ENCODE results near the gene FRMD4A.

Gene FRMD4A

DNA sequence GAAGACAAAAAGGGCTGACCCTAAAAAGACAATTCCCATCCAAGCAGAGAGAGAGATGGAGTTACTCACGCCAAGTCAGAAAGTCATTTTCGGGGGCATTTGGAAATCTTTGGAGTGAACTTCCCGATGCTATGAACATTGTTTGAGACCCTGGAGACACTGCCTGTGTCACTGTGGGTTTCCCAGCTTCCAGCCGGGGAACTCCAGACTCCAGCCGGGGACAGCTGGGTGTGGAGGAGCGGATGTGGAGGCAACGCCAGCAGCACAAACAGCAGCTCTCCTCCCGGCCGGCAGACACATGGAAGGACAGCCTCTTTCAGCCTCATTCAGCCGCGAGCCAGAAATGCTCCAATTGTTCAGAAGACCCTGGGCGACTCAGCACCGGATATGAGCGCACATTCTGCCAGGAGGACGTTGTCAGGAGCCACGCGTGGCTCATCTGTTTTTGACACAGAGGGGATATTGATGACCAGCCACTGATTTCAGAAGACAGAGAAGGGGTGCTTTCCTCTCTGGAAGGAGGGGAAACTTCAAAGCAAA lies 646.4 kb downstream of the FRMD4A start:
- DNase-seq, result no peak

- DNase-seq, result no peak
These were observed 647.7 kb downstream of the FRMD4A start for GRCh38 chr10:13683017-13683416.

DNA sequence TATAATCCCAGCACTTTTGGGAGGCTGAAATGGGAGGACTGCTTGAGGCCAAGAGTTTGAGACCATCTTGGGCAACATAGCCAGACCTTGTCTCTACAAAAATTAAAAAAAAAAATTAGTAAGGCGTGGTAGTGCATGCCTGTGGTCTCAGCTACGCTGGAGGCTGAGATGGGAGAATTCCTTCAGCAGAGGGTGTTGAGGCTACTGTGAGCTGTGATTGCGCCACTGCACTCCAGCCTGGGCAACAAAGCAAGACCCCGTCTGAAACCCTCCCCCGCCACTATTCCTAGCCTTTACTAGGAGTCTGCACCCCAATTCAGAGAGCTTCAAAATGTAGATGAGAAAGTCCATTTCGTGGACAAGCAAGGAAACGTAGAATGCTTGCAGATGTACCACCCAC lies 648.8 kb downstream of the FRMD4A start:
- DNase-seq, result no peak

DNA sequence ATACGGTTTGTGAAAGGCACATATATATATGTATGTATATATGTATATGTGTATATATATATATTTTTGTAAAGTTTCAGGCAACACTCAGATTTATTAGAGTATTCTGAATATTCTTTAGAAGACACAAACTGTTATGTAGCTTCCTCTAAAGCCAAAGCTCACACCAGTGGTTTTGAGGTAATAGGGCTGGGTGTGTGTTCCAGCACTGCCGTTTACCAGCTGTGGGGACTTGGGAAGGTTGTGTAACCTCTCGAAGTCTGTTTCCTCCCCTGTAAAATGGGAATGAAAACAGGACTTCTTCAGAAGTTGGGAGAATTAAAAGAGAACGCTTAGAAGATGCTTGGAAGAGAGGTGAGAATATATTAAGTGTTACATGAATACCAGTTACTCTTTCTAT lies 649.2 kb downstream of the FRMD4A start:
- no peak for DNase-seq

- DNase-seq, result no peak
These were observed 649.6 kb downstream of the FRMD4A start for GRCh38 chr10:13681095-13681494.

DNA sequence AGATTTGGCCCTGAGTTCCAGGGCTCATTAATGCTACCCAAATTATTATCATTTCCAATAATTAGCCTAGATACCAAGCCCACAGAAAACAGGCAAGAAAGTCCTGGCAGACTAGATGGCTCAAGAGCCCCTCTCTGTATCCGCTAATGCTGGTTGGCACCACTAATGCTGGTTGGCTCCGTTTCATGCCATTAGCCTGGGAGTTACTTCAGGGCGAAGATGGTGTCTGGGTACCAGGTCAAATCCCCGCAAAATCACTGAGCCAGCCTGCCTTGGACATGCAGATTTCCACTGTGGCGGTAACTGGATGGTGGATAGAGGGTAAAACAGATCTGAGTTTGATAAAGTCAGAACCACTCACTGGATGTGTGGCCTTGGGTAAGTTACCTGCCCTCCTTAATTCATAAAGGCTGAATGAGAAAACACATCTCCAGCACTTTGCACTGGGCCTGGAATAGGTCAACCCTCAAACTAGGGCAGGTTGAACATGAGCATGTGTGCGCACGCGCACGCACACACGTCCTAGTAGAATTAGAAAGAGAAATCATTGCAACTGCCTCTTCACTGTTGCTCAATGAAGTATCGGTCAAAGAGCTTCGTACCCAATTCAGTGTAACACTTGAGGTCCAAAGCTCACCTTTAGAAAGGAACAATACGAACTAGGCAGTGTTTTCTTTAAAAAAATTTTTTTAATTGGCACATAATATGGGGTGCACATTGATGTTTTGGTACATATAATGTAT lies 652.5 kb downstream of the FRMD4A start:
- no peak for DNase-seq

DNA sequence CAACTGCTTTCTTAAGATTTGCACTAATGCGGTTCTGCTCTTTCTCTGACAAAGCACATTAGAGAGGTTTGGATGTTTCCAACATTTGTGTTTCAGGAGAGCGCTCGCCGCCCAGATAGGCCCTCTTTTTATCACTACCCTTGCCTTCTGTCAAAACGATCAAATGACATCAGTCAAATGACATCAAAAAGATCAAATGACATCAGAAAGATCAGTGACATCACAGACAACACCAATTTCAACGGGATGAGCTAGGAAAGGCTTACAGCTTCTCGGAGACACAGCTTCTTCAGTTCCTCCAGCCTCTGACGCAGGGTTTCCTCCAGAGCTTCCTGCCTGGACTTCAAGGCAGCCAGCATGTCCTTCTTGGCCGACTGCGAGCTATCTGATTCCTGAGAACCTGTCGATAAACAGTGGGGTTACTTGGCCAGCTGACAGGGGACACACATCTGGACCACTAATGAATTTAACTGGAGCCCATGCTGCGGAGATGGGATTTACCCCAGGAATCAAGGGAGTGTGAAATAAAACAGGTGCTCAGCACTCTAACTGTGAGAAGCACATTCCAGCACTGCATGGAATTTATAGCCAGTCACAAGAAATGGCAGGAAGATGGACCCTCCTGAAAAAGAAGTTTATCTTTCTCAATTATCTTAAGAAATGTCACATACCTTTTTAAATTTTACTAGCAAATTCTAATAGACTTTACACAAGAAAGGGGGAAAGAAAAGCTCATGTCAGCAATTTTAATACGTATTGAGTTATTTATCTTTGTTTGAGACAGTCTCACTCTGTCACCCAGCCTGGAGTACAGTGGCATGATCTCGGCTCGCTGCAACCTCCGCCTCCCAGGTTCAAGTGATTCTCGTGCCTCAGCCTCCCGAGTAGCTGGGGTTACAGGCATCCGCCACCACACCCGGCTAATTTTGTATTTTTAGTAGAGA lies 655.8 kb downstream of the FRMD4A start:
- DNase-seq, result no peak

DNA sequence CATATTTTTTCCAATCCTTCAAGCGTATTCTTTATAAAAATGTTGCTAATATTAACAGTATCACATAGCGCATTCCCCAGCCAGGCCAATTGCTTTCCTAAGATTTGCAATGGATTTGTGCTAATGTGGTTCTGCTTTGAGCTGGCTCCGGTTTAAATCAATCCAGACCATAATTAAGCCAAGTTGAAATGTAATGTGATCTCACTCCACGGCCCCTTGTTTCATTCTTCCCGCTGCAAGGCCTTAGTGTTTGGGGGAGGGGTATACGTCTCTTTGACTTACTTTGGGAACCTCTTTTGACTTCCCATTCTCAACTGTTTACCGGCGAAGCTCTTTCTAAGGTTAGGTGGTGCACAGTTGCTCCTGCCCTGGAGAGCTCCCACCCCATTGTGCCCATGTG lies 657.6 kb downstream of the FRMD4A start:
- no peak for DNase-seq

DNA sequence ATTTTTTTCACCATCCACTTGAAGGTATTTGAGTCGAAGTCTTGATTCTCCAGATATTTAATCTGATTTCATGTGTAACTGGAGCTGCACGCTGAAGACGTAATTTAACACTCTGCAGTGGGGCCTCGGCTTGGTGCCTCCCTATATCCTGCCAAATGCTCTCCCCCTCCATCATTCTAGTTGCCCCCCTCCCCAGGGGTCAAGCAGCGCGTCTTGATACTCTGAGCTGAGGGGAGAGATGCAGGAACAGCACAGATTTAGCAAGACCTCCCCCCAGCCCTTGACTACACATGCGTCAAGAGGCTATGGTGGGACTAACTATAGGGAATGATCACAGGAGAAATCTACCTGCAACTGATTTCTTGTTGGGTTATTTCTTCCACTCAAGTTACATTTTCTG lies 658.2 kb downstream of the FRMD4A start:
- peak; percentile 5 for DNase-seq

- no peak for DNase-seq
These were observed 658.8 kb downstream of the FRMD4A start for GRCh38 chr10:13671904-13672303.

DNA sequence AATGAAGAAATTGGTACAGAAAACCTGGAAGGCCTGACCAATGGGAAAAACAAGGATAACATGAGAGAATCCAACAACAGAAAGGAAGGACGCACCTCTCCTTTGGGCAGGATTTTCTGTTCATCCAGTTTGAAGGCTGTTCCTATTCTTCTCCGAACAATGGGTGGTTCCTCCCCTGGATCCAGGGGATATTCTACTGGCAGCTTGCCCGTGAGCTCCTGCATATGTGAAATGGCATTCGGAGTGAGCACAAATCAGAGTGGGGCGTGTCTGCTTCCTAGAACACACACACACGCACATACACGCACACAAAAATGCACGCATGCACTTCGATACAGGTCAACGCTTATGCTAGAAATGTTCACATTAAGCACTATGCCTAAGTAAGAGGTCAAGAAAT lies 660.4 kb downstream of the FRMD4A start:
- DNase-seq, result no peak

DNA sequence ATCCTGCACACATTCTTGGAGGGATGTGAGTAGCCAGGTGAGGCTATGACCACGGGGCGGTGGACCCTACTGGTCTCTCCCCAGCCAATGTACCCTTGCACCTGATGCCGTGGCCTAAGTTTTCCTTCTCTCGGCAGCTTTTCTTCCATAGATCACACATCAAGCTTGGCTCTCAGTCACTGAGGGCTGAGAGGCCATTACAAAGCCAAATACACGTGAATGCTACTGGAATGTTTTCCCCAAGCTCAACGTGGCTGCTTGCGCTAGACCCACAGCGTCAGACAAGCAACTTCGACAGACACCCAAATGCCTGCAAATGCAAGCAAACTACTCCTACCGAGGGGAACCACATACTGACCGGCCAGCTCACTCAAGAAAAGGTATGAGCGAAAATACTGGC lies 660.8 kb downstream of the FRMD4A start:
- DNase-seq, result no peak

- DNase-seq, result no peak
These were observed 661.4 kb downstream of the FRMD4A start for GRCh38 chr10:13669182-13669855.

DNA sequence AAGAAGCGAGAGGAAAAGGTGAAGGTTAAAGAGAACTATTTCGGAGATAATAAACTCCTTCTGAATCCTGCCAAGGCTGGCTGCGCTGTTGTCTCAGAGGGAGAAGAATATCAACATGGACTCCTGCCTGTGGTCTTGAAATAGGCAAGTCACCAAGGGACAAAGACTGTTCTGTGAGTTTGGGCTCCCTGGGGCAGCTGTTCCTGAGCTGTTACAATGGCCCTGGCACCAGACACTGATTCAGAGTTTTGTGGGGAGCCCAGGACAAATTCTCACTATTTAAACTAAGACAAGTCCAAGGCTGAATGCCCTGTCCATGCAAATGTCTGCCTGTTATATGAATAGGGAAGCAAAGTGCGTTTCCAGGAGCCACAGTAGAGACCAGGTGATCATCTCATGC lies 662.6 kb downstream of the FRMD4A start:
- no peak for DNase-seq

GRCh38 chr10:13665516-13666262 lies 665.0 kb downstream of the FRMD4A start:
- no peak for DNase-seq

DNA sequence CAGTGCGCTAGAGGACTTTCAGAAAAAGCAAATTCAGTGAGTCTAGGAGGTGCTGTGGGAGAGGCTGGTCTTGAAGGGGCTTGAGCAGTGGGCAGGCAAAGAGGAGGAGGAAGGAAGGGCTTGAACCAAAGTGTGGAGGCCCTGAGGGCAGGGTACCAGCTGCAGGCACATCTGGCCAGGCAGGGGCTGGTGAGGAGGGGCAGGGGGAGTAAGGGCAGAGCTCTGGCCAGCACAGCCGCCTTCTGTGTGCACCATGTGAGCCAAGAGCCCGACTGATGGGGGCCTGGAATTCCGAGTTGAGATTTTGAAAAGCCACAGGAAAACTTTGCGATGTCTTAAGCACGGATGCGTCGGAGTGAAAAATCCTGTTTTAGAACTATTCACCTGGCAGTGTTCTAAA lies 669.5 kb downstream of the FRMD4A start:
- no peak for DNase-seq

- DNase-seq, result no peak
These were observed 670.2 kb downstream of the FRMD4A start for GRCh38 chr10:13660551-13660920.

DNA sequence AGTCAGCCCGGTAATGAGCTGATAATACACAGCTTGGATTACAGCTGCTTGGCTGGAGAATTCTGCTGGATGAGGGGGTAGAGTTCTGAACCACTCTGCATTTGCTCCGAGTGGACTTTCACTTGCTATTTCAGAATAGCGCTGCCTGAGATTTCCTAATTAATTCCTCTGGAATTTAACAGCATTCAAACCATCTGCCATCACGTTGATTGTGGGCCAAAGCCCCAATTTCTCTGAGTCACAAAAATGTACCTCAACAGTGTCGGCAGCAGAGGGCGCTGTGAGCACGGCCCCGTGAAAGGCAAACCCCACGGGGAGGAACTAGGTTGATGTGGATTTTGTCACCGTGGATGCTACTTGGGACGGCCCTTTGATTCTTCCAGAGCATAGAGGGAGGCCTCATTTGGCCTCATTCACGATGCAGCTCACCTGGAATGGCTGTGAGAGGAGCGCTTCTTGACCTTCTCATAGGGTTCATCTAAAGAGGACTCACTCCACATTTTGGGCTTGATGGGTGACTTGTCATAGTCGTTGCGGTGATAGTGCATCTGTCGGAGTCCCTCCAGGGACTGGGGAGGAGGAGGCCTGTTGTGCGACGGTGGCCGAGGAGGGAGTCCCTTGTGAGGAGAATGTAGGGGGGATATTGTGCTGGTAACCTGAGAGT lies 670.7 kb downstream of the FRMD4A start:
- DNase-seq, result peak; percentile 1

DNA sequence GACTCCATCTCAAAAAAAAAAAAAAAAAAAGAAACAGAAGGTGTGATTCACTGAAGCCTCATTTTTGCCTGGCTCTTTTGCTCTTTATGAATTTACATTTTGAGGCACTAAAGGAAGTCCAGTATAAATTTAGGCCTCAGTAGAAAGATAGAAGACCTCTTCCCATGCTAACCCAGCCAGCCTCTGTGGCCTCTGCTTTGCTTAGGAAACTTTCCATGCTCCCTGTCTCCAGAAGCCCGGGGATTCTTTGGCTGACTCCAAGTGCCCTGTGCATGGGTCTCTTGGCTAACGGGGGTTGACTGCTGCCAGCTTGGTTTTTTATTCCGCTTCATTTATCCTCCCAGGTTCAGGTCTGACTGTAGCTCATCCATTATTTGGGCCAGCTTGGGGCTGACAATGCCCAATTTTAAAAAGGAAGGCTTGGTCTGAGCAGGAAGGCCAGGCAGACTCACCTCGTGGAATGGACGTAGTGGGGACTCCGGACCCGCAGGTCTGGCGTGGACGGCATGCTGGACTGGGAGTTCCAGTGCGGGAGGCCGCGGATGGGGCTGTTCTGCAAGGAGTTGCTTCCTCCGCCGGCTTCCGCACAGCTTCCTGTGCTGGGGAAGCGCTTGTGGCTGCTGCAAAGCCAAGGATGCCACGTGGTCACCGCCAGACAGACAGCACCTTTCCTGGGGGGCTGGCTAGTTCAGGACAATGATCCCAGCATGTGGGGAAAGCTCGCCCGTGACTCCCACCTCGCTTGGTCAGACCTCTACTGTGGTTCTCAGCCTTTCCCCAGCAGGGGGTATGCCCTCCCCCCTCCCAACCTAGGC lies 671.6 kb downstream of the FRMD4A start:
- no peak for DNase-seq

DNA sequence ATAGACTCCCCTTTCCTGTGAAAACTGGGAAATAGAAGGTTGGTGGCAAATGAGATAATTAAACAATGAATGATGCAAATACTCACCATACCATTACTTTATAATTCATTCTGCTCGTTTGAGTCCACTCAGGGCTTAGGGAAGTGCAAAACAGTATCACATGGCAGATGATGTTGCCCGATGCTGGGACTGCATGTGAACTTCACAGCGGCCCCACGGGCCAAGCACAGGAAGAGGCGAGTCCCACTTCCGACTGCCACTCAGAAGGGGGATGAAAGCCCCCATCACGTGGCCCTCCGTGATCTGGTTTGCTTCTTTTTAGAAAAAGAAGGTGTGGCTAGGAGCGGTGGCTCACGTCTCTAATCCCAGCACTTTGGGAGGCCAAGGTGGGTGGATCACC lies 672.5 kb downstream of the FRMD4A start:
- DNase-seq, result no peak

DNA sequence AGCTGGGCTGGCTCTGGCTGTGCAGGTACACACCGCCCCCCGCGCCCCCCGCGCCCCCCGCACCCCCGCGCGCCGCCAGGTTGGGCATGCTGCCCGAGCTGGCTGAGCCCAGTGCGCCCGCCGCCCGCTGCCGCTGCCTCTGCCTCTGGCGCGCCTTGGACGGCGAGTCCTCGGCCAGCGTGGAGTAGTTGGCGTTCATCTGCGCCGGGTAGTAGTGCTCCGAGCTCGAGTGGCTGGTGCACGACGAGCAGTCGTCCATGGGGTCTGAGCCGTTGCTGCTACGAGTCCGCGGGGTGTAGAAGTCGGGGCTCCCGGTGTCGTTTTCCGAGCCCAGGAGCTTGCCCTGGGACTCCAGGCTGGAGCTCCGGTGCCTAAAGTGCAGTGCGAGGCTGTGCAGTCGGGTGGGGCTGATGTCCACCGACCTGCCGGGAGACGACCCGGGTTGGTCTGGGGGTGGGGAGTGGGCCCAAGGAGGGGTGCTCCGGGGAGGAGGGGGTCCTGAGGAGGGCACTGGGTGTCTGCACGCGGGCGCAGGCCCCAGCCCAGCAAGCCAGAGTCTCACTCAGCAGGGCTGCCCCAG lies 673.5 kb downstream of the FRMD4A start:
- no peak for DNase-seq

Measured in NCI-H2227 treated with DMSO at 0.1 percent for 48 hours (cell line).